Neural crest cell (in vitro differentiated cells): Measurements from ENCODE around the gene SGF29. TPM values are rescaled to one million over a fixed set of nuclear protein-coding genes. Genes with fewer than 3 reads are reported as not detected.
"Not testable (repeated sequence)": the region's sequence is repeated elsewhere in the genome, so short reads cannot be mapped to it uniquely, and the experiment has no call there.

Experiments used
- DNase-seq: peaks from one replicate; pipeline ENCODE4 v3.0.0; 2021; ENCODE audit warnings: low read depth, mixed read lengths, low spot score
- H3K27ac Mint-ChIP-seq: one replicate; pipeline ENCODE4 v1.8.0; 2021; ENCODE audit warnings: mild to moderate bottlenecking, mixed read lengths; ENCODE audit not compliant: unreplicated experiment
- H3K27me3 Mint-ChIP-seq: 2 replicates; pipeline ENCODE4 v1.8.0; 2021; ENCODE audit warnings: low read depth, mild to moderate bottlenecking, mixed read lengths
- H3K36me3 Mint-ChIP-seq: 2 replicates; pipeline ENCODE4 v1.8.0; 2021; ENCODE audit warnings: low read depth, mild to moderate bottlenecking, mixed read lengths
- H3K4me1 Mint-ChIP-seq: 2 replicates; pipeline ENCODE4 v1.8.0; 2021; ENCODE audit warnings: mixed read lengths
- H3K4me3 Mint-ChIP-seq: one replicate; pipeline ENCODE4 v1.8.0; 2021; ENCODE audit warnings: mild to moderate bottlenecking, mixed read lengths
- H3K9me3 Mint-ChIP-seq: 2 replicates; pipeline ENCODE4 v1.8.0; 2021; ENCODE audit warnings: mixed read lengths
- total RNA-seq: library from RNA; stranded (reverse); gene quantifications from 2 replicates; pipeline ENCODE4 v1.2.1, GENCODE V29; 2021

Gene SGF29
- total RNA-seq, 1 donor from 2014 or later: 34.4 TPM

DNA sequence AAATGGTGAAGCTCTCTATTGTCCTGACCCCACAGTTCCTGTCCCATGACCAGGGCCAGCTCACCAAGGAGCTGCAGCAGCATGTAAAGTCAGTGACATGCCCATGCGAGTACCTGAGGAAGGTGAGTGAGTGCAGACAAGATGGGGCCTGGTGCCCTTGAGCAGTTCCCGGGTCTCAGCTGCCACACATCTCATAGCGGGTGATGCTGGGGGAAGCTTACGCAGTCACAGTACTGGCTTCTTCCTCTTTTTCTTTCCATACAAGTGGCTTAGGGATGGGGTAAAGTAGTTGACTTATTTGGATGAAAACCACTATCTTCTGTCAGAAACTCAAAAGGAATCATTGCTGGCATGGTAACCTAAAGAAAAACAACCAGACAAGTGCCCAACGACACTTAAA is 84.6 kb downstream of the SGF29 start:
- H3K4me1 Mint-ChIP-seq, H3K4me3 Mint-ChIP-seq, H3K36me3 Mint-ChIP-seq, H3K27ac Mint-ChIP-seq, H3K9me3 Mint-ChIP-seq, DNase-seq, H3K27me3 Mint-ChIP-seq: not testable (repeated sequence)

DNA sequence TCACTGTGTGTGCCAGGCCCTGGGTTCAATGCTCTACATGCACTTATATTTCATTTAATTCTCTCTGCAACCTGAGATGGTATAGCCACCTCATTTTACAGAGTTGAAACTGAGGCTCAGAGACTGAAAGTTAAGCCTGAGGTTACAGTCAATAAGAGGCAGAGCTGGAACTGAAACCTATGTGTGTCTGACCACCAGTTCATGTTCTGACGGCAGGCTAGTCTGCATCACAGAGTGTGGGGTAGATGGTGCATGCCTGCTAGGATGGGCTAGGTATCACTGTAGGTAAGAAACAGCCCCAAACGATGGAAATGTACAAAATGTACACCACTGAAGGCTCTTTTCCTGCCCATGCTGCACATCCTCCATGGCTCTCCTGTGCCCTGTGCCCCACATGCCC is 86.2 kb downstream of the SGF29 start:
- not testable (repeated sequence) for H3K27me3 Mint-ChIP-seq, H3K27ac Mint-ChIP-seq

More for the DNA sequence above, 86.2 kb downstream of the SGF29 start:
- H3K4me3 Mint-ChIP-seq, H3K9me3 Mint-ChIP-seq, H3K4me1 Mint-ChIP-seq, H3K36me3 Mint-ChIP-seq, DNase-seq: not testable (repeated sequence)

Other genes starting within 250 kb of the SGF29 start
- 1.5 and 3.2 TPM in 2 replicates for gene NPIPB6, start 190.4 kb upstream of the SGF29 start, total RNA-seq
- gene EIF3CL, start 150.1 kb upstream of the SGF29 start, total RNA-seq: 91.7 and 119 TPM in 2 replicates
- gene NPIPB7, start 81.6 kb upstream of the SGF29 start, total RNA-seq: 0.32 and 0.56 TPM in 2 replicates
- gene CLN3, start 61.8 kb upstream of the SGF29 start, total RNA-seq: 34.4 and 34.6 TPM in 2 replicates
- gene APOBR, start 59.3 kb upstream of the SGF29 start, total RNA-seq: 0.14 TPM in 1 of 2 replicates, not detected in the other
- not detected in 2 replicates for gene IL27, start 47.1 kb upstream of the SGF29 start, total RNA-seq
- gene NUPR1, start 14.9 kb upstream of the SGF29 start, total RNA-seq: not detected in 2 replicates
- 0.23 TPM in 1 of 2 replicates, not detected in the other for gene SULT1A2, start 43.1 kb downstream of the SGF29 start, total RNA-seq
- gene SULT1A1, start 56.1 kb downstream of the SGF29 start, total RNA-seq: 0.96 and 1.7 TPM in 2 replicates
- not detected in 2 replicates for gene NPIPB8, start 84.1 kb downstream of the SGF29 start, total RNA-seq
- 901 and 985 TPM in 2 replicates for gene EIF3C, start 157.5 kb downstream of the SGF29 start, total RNA-seq
- gene NPIPB9, start 197.9 kb downstream of the SGF29 start, total RNA-seq: 1.6 and 3.7 TPM in 2 replicates